H9 (cell line): Measurements from ENCODE around the gene LRRC26. TPM values are rescaled to one million over a fixed set of nuclear protein-coding genes. Genes with fewer than 3 reads are reported as not detected.

Experiments used
- DNase-seq: peaks from one replicate; pipeline ENCODE4 v3.0.0-alpha.2; 2017
- H2AFZ ChIP-seq: one replicate; pipeline ENCODE4 v1.6.1; 2013; ENCODE audit warnings: mild to moderate bottlenecking, low read length, control low read depth, moderate library complexity
- H2AK5ac ChIP-seq: 2 replicates; pipeline ENCODE4 v1.6.1; 2013; ENCODE audit warnings: low read length, control low read depth, mixed read lengths; ENCODE audit not compliant: insufficient read length
- H2BK120ac ChIP-seq: one replicate; pipeline ENCODE4 v1.6.1; 2013; ENCODE audit warnings: low read depth, mild to moderate bottlenecking, low read length, control low read depth, inconsistent platforms; ENCODE audit not compliant: poor library complexity, severe bottlenecking
- H2BK12ac ChIP-seq: 2 replicates; pipeline ENCODE4 v1.6.1; 2013; ENCODE audit warnings: low read length, control low read depth, mixed read lengths, low read depth; ENCODE audit not compliant: insufficient read length
- H2BK15ac ChIP-seq: 2 replicates; pipeline ENCODE4 v1.6.1; 2013; ENCODE audit warnings: low read depth, low read length, control low read depth
- H2BK20ac ChIP-seq: one replicate; pipeline ENCODE4 v1.6.1; 2013; ENCODE audit warnings: low read depth, mild to moderate bottlenecking, low read length, control low read depth, inconsistent platforms; ENCODE audit not compliant: poor library complexity, severe bottlenecking
- H2BK5ac ChIP-seq: 2 replicates; pipeline ENCODE4 v1.6.1; 2013; ENCODE audit warnings: low read length, control low read depth, mixed read lengths; ENCODE audit not compliant: insufficient read length
- H3K14ac ChIP-seq: 2 replicates; pipeline ENCODE4 v1.6.1; 2013; ENCODE audit warnings: low read length, control low read depth; ENCODE audit not compliant: insufficient read depth
- H3K18ac ChIP-seq: 2 replicates; pipeline ENCODE4 v1.6.1; 2013; ENCODE audit warnings: low read depth, mild to moderate bottlenecking, mixed read lengths, low read length, control low read depth; ENCODE audit not compliant: insufficient read length
- H3K23ac ChIP-seq: 2 replicates; pipeline ENCODE4 v1.6.1; 2013; ENCODE audit warnings: low read length, control low read depth, mixed read lengths, low read depth; ENCODE audit not compliant: insufficient read length
- H3K23me2 ChIP-seq: 2 replicates; pipeline ENCODE4 v1.6.1; 2013; ENCODE audit warnings: low read depth, mild to moderate bottlenecking, mixed read lengths, low read length, control low read depth; ENCODE audit not compliant: insufficient read length, poor library complexity, severe bottlenecking
- H3K27ac ChIP-seq: 2 replicates; pipeline ENCODE4 v1.5.1; 2013; ENCODE audit warnings: low read length, control low read depth, mixed read lengths, low read depth; ENCODE audit not compliant: insufficient read length
- H3K27me3 ChIP-seq: 2 replicates; pipeline ENCODE4 v1.6.1; 2013; ENCODE audit warnings: low read length, control low read depth, inconsistent platforms; ENCODE audit not compliant: insufficient read depth
- H3K4ac ChIP-seq: 2 replicates; pipeline ENCODE4 v1.6.1; 2013; ENCODE audit warnings: low read depth, mild to moderate bottlenecking, control low read depth, inconsistent platforms, low read length, moderate library complexity
- H3K4me1 ChIP-seq: 2 replicates; pipeline ENCODE4 v1.6.1; 2013; ENCODE audit warnings: low read length, control low read depth, inconsistent platforms; ENCODE audit not compliant: insufficient read depth
- H3K4me2 ChIP-seq: 2 replicates; pipeline ENCODE4 v1.6.1; 2013; ENCODE audit warnings: low read length, control low read depth, mixed read lengths; ENCODE audit not compliant: insufficient read length, insufficient read depth
- H3K56ac ChIP-seq: 2 replicates; pipeline ENCODE4 v1.6.1; 2013; ENCODE audit warnings: low read depth, mild to moderate bottlenecking, mixed read lengths, low read length, control low read depth; ENCODE audit not compliant: insufficient read length
- H3K79me1 ChIP-seq: 2 replicates; pipeline ENCODE4 v1.6.1; 2013; ENCODE audit warnings: low read depth, mild to moderate bottlenecking, moderate library complexity, low read length, control low read depth, inconsistent platforms; ENCODE audit not compliant: insufficient read depth, poor library complexity, severe bottlenecking
- H3K79me2 ChIP-seq: 2 replicates; pipeline ENCODE4 v1.6.1; 2013; ENCODE audit warnings: low read length, control low read depth, inconsistent platforms; ENCODE audit not compliant: insufficient read depth
- H3K9ac ChIP-seq: 2 replicates; pipeline ENCODE4 v1.6.1; 2013; ENCODE audit warnings: low read length, control low read depth, mixed read lengths; ENCODE audit not compliant: insufficient read length; ENCODE audit errors: extremely low read depth
- H3K9me3 ChIP-seq: one replicate; pipeline ENCODE4 v1.6.1; 2013; ENCODE audit warnings: low read depth, low read length, inconsistent platforms; ENCODE audit not compliant: control insufficient read depth
- H3T11ph ChIP-seq: one replicate; pipeline ENCODE4 v1.6.1; 2013; ENCODE audit warnings: mild to moderate bottlenecking, low read length, control low read depth, inconsistent platforms
- H4K20me1 ChIP-seq: one replicate; pipeline ENCODE4 v1.6.1; 2013; ENCODE audit not compliant: control insufficient read depth, insufficient read length, insufficient read depth
- H4K5ac ChIP-seq: 2 replicates; pipeline ENCODE4 v1.6.1; 2013; ENCODE audit warnings: low read depth, mild to moderate bottlenecking, mixed read lengths, low read length, control low read depth; ENCODE audit not compliant: insufficient read length
- H4K8ac ChIP-seq: replicated peaks from 2 replicates; pipeline ENCODE4 v1.6.1; 2013; ENCODE audit warnings: low read length, control low read depth, mixed read lengths, low read depth; ENCODE audit not compliant: insufficient read length
- H4K91ac ChIP-seq: 2 replicates; pipeline ENCODE4 v1.6.1; 2013; ENCODE audit warnings: low read depth, mild to moderate bottlenecking, moderate library complexity, mixed read lengths, low read length, control low read depth; ENCODE audit not compliant: insufficient read length
- H3K27ac Mint-ChIP-seq, 3 experiments: 2 replicates in 2 of 3; 3 replicates in 1 of 3; pipeline ENCODE4 v1.8.0; 2020 to 2021; ENCODE audit warnings: mixed read lengths in 3 of 3, mild to moderate bottlenecking in 1 of 3, moderate library complexity in 1 of 3
- H3K27me3 Mint-ChIP-seq: 2 replicates; pipeline ENCODE4 v1.8.0; 2021; ENCODE audit warnings: low read depth, mild to moderate bottlenecking, moderate library complexity, mixed read lengths
- H3K36me3 Mint-ChIP-seq, 3 experiments: 2 replicates in 2 of 3; 3 replicates in 1 of 3; pipeline ENCODE4 v1.8.0; 2020 to 2021; ENCODE audit warnings: low read depth in 3 of 3, mixed read lengths in 3 of 3; ENCODE audit not compliant: insufficient read depth in 1 of 3
- H3K4me1 Mint-ChIP-seq, 2 experiments: 2 replicates each; pipeline ENCODE4 v1.8.0; 2020; ENCODE audit warnings: mixed read lengths in 2 of 2
- H3K4me3 Mint-ChIP-seq, 2 experiments: 2 replicates in 1 of 2; 3 replicates in 1 of 2; pipeline ENCODE4 v1.8.0; 2020 to 2021; ENCODE audit warnings: mild to moderate bottlenecking in 2 of 2, mixed read lengths in 2 of 2, moderate library complexity in 1 of 2
- H3K9me3 Mint-ChIP-seq, 2 experiments: 2 replicates in 1 of 2; 3 replicates in 1 of 2; pipeline ENCODE4 v1.8.0; 2020; ENCODE audit warnings: mild to moderate bottlenecking in 2 of 2, mixed read lengths in 2 of 2, moderate library complexity in 1 of 2
- CTCF ChIP-seq: fragments of 200-600 bp; sonication (generic); conservative IDR thresholded peaks from 3 replicates; pipeline ENCODE4 v1.8.0; 2021; ENCODE audit warnings: antibody characterized with exemption, mild to moderate bottlenecking
- WGBS: extraction: QIAGEN DNeasy Blood & Tissue Kit; methylation state at CpG from one replicate; pipeline ENCODE4 v1.1.7; 2013; ENCODE audit warnings: missing lambda C conversion rate, low lambda C conversion rate, mixed read lengths; ENCODE audit not compliant: insufficient read length; ENCODE audit errors: extremely low coverage; 5-methylcytosine and 5-hydroxymethylcytosine counted together
- total RNA-seq: library from RNA; stranded (reverse); gene quantifications from 2 replicates; pipeline ENCODE4 v1.2.1, GENCODE V29; 2021

Gene LRRC26
- total RNA-seq, 1 experiment from 2014 or later, result 0.96 TPM

- H3K9me3 Mint-ChIP-seq, result no peaks in the 10 kb centered on the region; a peak in 2 of 5 replicates
- H4K91ac ChIP-seq, result no peak overlapping the region
- no peak for DNase-seq
- H3K4me3 Mint-ChIP-seq, result no peak overlapping the region
- H3K36me3 Mint-ChIP-seq, result no peaks in the 10 kb centered on the region
- no peaks in the 10 kb centered on the region for H3K4me1 ChIP-seq
- TF ChIP-seq CTCF, result no peak
- no peak overlapping the region for H2AFZ ChIP-seq
- no peaks in the 10 kb centered on the region for H3K79me1 ChIP-seq
- no CpG with 5 or more reads among the region's 23 CpGs for WGBS
- H3K27me3 ChIP-seq, result peaks cover 29% of the 10 kb centered on the region; the same call in 1 of the 2 replicates
- H4K5ac ChIP-seq, result no peak overlapping the region
- H3K4me2 ChIP-seq, result no peak overlapping the region
- H3K14ac ChIP-seq, result no peak overlapping the region
- H2BK5ac ChIP-seq, result no peak overlapping the region
- no peak overlapping the region for H3K27ac Mint-ChIP-seq
- H2AK5ac ChIP-seq, result no peak overlapping the region
- H2BK120ac ChIP-seq, result no peak overlapping the region
- H3K23me2 ChIP-seq, result no peaks in the 10 kb centered on the region
- H4K20me1 ChIP-seq, result peaks cover 2% of the 10 kb centered on the region
- peaks cover 0 to 12% of the 10 kb centered on the region in 2 experiments; a peak in 2 of 4 replicates for H3K4me1 Mint-ChIP-seq
- no peaks in the 10 kb centered on the region for H3K9me3 ChIP-seq
- H3K27me3 Mint-ChIP-seq, result peaks cover 90% of the 10 kb centered on the region
- no peak overlapping the region for H3K27ac ChIP-seq
- H3T11ph ChIP-seq, result no peak overlapping the region
- H2BK20ac ChIP-seq, result no peak overlapping the region
- no peak overlapping the region for H3K56ac ChIP-seq
- no peak overlapping the region for H2BK15ac ChIP-seq
- H3K4ac ChIP-seq, result no peak overlapping the region
- H3K9ac ChIP-seq, result no peak overlapping the region
- no peaks in the 10 kb centered on the region for H3K79me2 ChIP-seq
- no peak overlapping the region for H3K18ac ChIP-seq
- no peak overlapping the region for H2BK12ac ChIP-seq
- no peak overlapping the region for H3K23ac ChIP-seq
- no peak overlapping the region for H4K8ac ChIP-seq
Measured at GRCh38 chr9:137136881-137137607, 32.8 kb downstream of the LRRC26 start.
